Stomach smooth muscle (tissue), 2 donors: ENCODE measurements around the gene C3AR1.
A peak's percentile ranks its signal among the peaks of the same experiment; 100 is the strongest.
"Not testable (repeated sequence)": the region's sequence is repeated elsewhere in the genome, so short reads cannot be mapped to it uniquely, and the experiment has no call there.

Source experiments
- H3K27ac ChIP-seq: one replicate; pipeline ENCODE4 v1.7.0; 2013; ENCODE audit warnings: mild to moderate bottlenecking, low read length, inconsistent platforms
- H3K27me3 ChIP-seq, 2 donors: one replicate each; pipeline ENCODE4 v1.7.0; 2013; ENCODE audit warnings: low read length in 2 of 2; ENCODE audit not compliant: insufficient read depth in 2 of 2, control insufficient read depth in 1 of 2
- H3K36me3 ChIP-seq, 2 donors: one replicate each; pipeline ENCODE4 v1.7.0; 2013; ENCODE audit warnings: low read length in 2 of 2; ENCODE audit not compliant: control insufficient read depth in 2 of 2, insufficient read depth in 2 of 2
- H3K4me1 ChIP-seq: one replicate; pipeline ENCODE4 v1.7.0; 2013; ENCODE audit warnings: low read length; ENCODE audit not compliant: control insufficient read depth, insufficient read depth
- H3K4me3 ChIP-seq, 2 donors: one replicate each; pipeline ENCODE4 v1.7.0; 2013; ENCODE audit warnings: low read length in 2 of 2
- H3K9ac ChIP-seq, 2 donors: one replicate each; pipeline ENCODE4 v1.7.0; 2013; ENCODE audit warnings: low read length in 2 of 2, mild to moderate bottlenecking in 1 of 2
- H3K9me3 ChIP-seq, 2 donors: one replicate each; pipeline ENCODE4 v1.7.0; 2013; ENCODE audit warnings: low read length in 2 of 2; ENCODE audit not compliant: control insufficient read depth in 2 of 2
- donor health status: healthy.
- donor health status: Pancreatic carcinoma.

The C3AR1 gene

DNA sequence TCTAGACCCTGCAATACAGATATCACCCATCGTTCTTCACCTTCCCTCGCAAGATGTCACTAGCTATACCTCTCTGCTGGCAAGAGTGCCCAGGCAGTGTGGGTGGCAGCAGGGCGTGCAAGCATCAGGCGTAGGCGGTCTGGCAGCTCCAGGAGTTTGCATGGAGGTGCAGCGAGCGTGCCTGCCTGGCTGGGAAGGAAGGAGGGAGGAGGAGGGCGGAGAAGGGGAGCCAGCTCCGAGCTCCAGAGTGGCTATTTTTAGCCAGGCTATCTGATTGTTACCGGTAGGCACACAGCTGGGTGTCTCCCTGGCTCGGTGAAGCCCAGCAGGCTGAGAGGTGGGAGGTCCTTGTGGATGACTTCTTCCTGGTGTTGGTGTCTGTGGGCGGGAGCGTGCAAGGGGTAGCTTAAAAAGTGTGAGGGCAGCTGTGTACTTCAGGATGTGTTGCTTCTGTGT is 27.5 kb downstream of the C3AR1 start:
- H3K4me1 ChIP-seq = peaks cover 59% of the 10 kb centered on the region
- peak overlapping the region; percentile 60 for H3K27ac ChIP-seq

DNA sequence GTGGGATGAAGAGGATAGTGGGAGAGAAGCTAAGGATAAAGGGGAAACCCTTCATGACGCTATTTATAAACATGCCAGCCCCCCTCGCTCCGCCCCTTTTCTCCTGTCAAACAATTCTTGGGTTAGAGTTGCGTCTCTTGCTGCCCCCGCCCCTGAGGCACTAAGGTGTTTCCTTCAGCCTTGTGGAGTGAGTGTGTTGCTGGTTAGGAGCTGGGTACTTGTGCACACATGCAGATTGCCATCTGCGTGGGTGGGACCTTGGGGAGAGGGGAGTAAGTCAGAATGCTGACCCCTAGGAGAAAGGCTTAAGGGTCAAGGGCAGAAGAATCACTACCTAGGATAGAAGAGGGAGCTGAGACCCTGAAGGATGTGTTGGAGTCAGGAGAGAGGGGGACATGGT is 28.2 kb downstream of the C3AR1 start:
- peaks cover 16 to 19% of the 10 kb centered on the region in 2 donors for H3K36me3 ChIP-seq
- peaks cover 66% of the 10 kb centered on the region for H3K4me1 ChIP-seq
- H3K9ac ChIP-seq = peak overlapping the region in 1 of 2 donors; percentile 51
- H3K9me3 ChIP-seq = no peaks in the 10 kb centered on the region
- peak overlapping the region in 1 of 2 donors; percentile 68 for H3K4me3 ChIP-seq
- H3K27ac ChIP-seq = peak overlapping the region; percentile 60
- H3K27me3 ChIP-seq = no peaks in the 10 kb centered on the region

More for the DNA sequence above, 27.5 kb downstream of the C3AR1 start:
- Histone ChIP-seq H3K9me3 (no peaks in the 10 kb centered on the region), H3K27me3 (no peaks in the 10 kb centered on the region), H3K9ac (peak overlapping the region; percentile 48 to 51), H3K4me3 (peak overlapping the region; percentile 61 to 68), H3K36me3 (peaks cover 21 to 25% of the 10 kb centered on the region in 2 donors)

DNA sequence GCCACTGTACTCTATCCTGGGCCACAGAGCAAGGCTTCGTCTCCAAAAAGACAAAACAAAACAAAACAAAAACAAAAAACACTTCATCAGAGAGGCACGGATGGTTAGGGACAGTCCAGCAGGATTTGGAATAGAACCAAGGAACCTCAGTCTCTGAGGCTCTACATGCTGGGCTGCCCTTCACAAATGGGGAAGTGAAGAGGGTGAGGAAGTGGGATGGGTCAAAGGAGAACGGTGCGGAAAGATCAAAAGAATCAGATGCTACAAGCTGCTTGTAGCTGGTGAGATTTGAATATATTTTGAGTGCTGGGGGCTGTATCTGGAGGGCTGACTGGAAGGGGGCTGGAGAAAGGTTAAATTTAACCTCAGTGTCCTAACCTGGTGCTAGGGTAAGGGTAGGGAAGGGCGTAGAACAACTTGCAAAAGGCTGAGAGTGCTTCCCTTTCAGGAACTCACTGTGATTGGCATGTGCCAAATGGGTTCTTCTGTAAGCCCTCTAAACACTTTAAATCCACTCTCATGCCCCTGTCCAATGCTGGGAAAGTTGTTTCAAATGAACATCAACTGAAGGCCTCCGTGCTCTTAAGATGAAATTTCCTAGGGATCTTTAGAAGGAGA is 29.0 kb downstream of the C3AR1 start:
- H3K4me1 ChIP-seq = peaks cover 66% of the 10 kb centered on the region
- no peak overlapping the region for H3K4me3 ChIP-seq

DNA sequence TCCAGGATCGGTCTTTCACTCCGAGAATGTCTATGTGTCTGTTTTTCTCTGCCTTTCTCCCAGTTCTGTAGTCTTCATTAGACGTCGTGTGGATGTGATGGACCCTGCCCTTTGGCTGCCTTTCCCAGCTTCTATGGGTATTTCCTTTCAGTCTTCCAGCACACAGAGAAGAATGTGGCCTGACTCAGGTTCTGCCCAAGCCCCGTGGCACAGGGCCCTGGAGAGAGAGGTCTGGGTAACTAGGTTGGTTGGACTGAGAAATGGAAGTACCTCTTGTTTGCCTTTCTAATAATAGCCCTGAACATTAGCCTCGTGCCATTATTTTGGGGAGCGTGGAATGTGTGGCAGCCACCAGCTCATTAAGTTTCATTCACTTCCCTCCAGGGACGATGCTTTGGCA is 29.8 kb downstream of the C3AR1 start:
- H3K27ac ChIP-seq = peak overlapping the region; percentile 60
- no peaks in the 10 kb centered on the region for H3K9me3 ChIP-seq
- peak overlapping the region in 1 of 2 donors; percentile 43 for H3K9ac ChIP-seq
- peaks cover 75% of the 10 kb centered on the region for H3K4me1 ChIP-seq
- H3K4me3 ChIP-seq = peak overlapping the region in 1 of 2 donors; percentile 98
- peaks cover 5 to 8% of the 10 kb centered on the region in 2 donors for H3K36me3 ChIP-seq
- no peaks in the 10 kb centered on the region for H3K27me3 ChIP-seq

More for the DNA sequence above, 29.0 kb downstream of the C3AR1 start:
- H3K27me3 ChIP-seq = no peaks in the 10 kb centered on the region
- H3K9me3 ChIP-seq = no peaks in the 10 kb centered on the region
- peaks cover 10 to 12% of the 10 kb centered on the region in 2 donors for H3K36me3 ChIP-seq
- H3K27ac ChIP-seq = peak overlapping the region; percentile 60
- H3K9ac ChIP-seq = peak overlapping the region in 1 of 2 donors; percentile 13

DNA sequence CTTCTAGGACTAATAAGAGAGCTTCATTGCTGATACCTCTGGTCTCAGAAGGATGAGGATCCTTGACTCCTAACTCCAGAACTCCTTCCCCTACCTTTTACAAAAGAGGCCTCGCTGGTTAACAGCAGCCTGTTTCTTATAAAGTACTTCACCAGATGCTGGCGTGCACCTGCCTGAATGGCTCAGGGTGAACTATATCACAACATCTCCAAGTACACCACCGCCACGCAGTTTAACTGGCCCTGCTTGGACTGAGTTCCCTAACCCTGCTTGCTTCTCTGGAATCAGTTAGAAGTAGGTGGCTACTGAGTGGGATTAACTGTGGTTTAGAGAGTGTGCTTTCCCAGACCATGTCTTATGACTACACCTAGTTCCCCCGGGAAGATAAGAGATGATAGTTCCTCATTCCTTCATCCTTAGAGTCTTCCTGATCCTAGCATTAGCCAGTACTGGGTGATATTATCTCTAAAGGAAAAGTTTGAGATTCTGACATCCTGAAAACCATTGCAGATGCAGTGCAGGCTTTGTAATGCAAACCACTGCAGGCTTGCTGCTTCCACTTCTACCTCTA is 30.6 kb downstream of the C3AR1 start:
- Histone ChIP-seq H3K4me3 (peak overlapping the region; percentile 69 to 98), H3K27ac (peak overlapping the region; percentile 98), H3K27me3 (no peaks in the 10 kb centered on the region), H3K4me1 (peaks cover 76% of the 10 kb centered on the region), H3K9ac (peak overlapping the region; percentile 96 to 98), H3K36me3 (peaks cover under 1 to 4% of the 10 kb centered on the region in 2 donors), H3K9me3 (no peaks in the 10 kb centered on the region)

- Histone ChIP-seq H3K4me3 (peak overlapping the region; percentile 69 to 98), H3K4me1 (peaks cover 76% of the 10 kb centered on the region), H3K9ac (peak overlapping the region; percentile 96 to 98), H3K27me3 (no peaks in the 10 kb centered on the region), H3K36me3 (peaks cover 0 to 1% of the 10 kb centered on the region in 2 donors), H3K27ac (peak overlapping the region; percentile 98), H3K9me3 (no peaks in the 10 kb centered on the region)
These were observed 31.4 kb downstream of the C3AR1 start for GRCh38 chr12:8034802-8035201.

DNA sequence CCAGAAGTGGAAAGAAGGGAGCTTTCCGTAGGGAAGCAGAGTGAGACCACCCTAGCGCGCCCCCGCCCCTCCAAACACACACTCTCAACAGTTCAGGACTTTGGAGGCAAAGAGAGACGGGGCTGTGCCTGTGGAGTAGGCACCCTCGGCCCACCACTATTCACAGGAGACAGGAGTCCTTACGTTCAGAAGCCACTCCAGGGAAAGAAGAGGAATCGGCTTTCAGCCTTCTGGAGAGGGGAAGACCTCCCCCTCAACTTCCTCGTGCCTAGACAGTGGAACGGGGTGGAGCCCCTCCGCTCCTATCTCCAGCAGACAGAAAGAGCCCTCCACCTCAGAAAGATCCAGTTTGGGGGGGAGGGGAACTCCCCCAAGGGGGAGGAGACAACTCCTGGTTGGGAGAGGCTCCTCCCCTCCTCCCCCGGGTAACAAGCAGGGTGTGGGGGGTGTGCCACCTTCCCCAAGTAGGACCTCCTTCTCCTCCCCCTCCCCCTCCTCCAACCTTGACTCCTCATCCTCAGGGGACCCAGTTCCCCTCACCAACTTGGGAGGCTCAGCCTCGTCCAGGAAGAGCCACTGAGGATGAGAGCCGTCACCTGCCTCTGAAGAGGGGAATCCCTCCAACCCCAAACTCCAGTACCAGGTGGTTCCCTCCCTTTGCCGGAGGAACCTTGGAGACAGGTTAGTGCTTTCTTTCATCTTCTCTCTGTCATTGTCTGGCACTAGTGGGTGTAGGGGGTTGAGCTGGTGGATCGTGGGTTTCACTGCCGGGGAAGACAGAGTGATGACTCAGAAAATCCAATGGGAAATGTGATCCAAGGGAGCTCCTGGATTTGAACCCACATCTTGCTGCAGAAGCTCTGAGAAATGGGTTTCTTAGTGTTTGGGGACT is 32.8 kb downstream of the C3AR1 start:
- Histone ChIP-seq H3K9me3 (no peaks in the 10 kb centered on the region), H3K27me3 (no peaks in the 10 kb centered on the region), H3K36me3 (no peaks in the 10 kb centered on the region), H3K27ac (peak overlapping the region; percentile 98), H3K9ac (peak overlapping the region; percentile 96 to 98), H3K4me3 (peak overlapping the region; percentile 69 to 98), H3K4me1 (peaks cover 64% of the 10 kb centered on the region)

DNA sequence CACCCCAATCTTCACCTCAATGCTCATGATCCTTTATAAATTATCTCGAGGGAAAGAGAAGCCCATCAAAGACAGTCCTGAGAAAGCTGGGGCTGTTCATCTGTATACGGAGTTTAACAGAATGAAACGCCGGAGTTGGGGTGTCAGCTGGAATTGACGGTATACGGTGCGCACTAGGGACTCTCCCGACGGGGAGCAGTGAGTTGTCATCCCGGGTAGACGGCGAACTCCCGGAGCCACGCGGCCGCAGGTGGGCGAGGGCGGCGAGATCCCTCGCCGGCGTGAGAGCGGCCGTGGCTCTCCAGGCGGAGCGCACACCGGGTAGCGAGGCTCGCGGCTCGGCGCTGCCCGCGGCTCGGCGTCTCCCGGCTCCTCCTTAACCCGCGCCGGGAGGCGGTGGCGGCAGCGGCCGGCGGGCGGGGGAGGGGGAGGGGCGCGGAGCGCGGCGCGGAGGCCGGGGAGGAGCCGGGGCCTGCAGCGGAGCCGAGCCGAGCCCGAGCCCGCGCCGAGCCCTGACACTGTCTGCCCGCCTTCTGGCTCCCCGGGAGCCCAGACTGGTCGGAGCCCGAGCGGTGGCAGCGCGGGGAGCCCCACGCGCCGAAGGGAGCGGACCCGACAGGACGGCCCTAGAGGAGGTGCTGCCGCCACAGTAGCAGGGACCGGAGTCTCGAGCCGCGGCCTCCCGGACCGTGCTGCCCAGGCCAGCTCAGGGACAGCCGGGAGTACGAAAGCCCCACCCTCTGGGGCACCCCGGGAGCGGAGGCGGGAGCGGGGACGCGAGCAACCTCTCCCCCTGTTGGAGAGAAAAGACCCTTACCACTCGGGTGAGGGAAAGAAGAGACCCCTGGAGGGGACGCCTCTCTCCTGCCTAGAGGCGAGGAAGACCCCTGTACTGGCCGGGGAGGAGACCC is 33.7 kb downstream of the C3AR1 start, which contains the start of gene FOXJ2:
FOXJ2 (plus strand) TSS at position 475 of the 911 bp plus-strand sequence. CDS start 7,117 bp downstream, outside the sequence.
- Histone ChIP-seq H3K36me3 (no peaks in the 10 kb centered on the region), H3K4me3 (peak within 1 kb of the TSS; percentile 79 to 98), H3K27me3 (no peaks in the 10 kb centered on the region), H3K27ac (peak within 1 kb of the TSS; percentile 98), H3K4me1 (peaks cover 55% of the 10 kb centered on the region), H3K9me3 (no peaks in the 10 kb centered on the region), H3K9ac (peak within 1 kb of the TSS; percentile 96 to 98)

- H3K9ac ChIP-seq = peak overlapping the region; percentile 84 to 96
These were observed 34.3 kb downstream of the C3AR1 start for GRCh38 chr12:8031872-8032241.

DNA sequence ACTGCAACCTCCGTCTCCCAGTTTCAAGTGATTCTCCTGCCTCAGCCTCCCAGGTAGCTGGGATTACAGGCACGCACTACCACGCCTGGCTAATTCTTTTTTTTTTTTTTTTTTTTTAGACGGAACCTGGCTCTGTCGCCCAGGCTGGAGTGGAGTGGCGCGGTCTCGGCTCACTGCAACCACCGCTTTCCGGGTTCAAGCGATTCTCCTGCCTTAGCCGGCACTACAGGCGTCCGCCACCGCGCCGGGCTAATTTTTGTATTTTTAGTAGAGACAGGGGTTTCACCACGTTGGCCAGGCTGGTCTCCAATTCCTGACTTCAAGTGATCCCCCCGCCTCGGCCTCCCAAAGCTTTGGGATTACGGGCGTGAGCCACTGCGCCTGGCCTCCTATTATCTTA is 35.1 kb downstream of the C3AR1 start:
- Histone ChIP-seq H3K4me1 (peaks cover 42% of the 10 kb centered on the region), H3K27ac (peak overlapping the region; percentile 75)
- not testable (repeated sequence) for H3K9ac ChIP-seq, H3K36me3 ChIP-seq, H3K9me3 ChIP-seq, H3K27me3 ChIP-seq, H3K4me3 ChIP-seq

More at GRCh38 chr12:8031872-8032241, 34.3 kb downstream of the C3AR1 start:
- H3K36me3 ChIP-seq = no peaks in the 10 kb centered on the region
- H3K4me1 ChIP-seq = peaks cover 48% of the 10 kb centered on the region
- H3K27me3 ChIP-seq = no peaks in the 10 kb centered on the region
- H3K9me3 ChIP-seq = no peaks in the 10 kb centered on the region
- H3K27ac ChIP-seq = peak overlapping the region; percentile 75
- H3K4me3 ChIP-seq = peak overlapping the region; percentile 79 to 98
